D721Med (cell line): ENCODE data around the gene DOCK1.

Experiments used
- DNase-seq: peaks from one replicate; pipeline ENCODE4 v3.0.0; 2011; ENCODE audit warnings: low spot score; ENCODE audit not compliant: insufficient read length
- FAIRE-seq: peaks from 2 replicates; lab custom pipeline; 2011; peaks lifted over from hg19 to GRCh38; lab: Jason Lieb, UNC
- TF ChIP-seq, protein P1 (sequence below): IDR thresholded peaks from 2 replicates; pipeline ENCODE4 v1.5.1; 2012; ENCODE audit warnings: mild to moderate bottlenecking, control low read depth; ENCODE audit not compliant: insufficient read depth; ENCODE audit errors: missing control alignments

DOCK1 gene

DNA sequence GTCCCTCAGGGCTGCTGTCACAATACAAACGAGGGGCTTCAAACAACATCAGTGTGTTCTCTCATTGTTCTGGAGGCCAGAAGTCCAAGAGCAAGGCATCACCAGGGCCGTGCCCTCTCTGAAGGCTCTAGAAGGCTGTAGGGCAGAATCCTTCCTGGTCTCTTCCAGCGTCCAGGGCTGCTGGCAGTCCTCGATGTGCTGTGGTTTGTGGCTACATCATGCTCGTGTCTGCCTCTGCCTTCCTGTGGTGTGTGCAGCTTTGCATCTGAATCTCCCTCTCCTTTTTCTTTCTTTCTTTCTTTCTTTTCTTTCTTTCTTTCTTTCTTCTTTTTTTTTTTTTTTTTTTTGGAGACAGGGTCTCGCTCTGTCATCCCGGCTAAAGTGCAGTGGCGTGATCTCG is 187.7 kb downstream of the DOCK1 start:
- no peak for FAIRE-seq
- TF ChIP-seq, protein P1, sequence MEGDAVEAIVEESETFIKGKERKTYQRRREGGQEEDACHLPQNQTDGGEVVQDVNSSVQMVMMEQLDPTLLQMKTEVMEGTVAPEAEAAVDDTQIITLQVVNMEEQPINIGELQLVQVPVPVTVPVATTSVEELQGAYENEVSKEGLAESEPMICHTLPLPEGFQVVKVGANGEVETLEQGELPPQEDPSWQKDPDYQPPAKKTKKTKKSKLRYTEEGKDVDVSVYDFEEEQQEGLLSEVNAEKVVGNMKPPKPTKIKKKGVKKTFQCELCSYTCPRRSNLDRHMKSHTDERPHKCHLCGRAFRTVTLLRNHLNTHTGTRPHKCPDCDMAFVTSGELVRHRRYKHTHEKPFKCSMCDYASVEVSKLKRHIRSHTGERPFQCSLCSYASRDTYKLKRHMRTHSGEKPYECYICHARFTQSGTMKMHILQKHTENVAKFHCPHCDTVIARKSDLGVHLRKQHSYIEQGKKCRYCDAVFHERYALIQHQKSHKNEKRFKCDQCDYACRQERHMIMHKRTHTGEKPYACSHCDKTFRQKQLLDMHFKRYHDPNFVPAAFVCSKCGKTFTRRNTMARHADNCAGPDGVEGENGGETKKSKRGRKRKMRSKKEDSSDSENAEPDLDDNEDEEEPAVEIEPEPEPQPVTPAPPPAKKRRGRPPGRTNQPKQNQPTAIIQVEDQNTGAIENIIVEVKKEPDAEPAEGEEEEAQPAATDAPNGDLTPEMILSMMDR, result no peak
- DNase-seq, result no peak

DNA sequence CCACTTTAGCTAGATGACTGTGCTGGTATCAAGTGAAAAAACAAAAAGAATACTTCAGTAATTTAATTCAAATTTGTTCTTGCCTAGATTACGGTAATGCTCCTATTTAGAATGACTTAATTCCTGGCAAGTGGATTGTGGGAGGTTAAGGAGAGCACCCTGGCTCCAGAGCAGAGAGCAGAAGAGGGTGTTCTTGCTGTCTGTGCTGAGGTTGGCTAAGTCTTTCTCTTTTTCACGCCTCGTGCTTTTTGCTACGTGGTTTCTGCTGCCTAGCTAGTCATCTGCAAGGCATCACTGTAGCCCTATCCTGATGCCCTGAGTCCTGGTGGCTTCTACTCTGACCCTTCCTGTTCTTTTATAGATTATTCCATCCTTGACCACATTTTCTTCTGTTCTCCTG is 189.8 kb downstream of the DOCK1 start:
- TF ChIP-seq, protein P1, result no peak
- FAIRE-seq (no peak), DNase-seq (no peak)

DNA sequence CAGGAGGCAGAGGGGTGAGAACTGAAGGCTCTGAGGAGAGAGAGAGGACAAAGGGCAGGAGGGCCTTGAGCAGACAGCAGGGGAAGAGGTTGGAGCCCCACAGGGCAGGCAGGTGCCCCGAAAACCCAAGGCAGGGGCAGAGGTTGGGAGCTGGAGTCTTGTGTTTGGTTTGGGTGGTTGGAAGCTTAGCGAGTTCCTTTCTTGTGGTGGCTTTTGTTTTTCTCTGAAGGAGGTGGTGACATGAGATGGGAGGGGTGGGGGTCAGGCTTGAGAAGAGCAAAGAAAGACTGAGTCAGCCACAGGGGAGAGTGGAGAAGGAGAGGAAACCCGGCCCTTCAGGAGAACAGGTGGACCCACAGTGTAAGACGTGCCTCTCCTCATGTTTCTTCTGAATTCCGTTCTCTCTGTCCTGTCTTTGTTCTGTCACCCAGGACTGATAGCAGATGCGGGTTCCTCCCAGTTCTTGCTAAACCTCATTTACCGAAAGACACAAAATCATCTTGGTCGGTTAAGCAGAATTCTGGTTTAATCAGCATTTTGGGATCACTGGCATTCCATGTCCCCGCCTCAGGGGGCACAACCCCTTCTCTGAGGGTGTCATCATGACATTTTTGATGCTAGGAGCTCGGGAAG is 195.9 kb downstream of the DOCK1 start:
- TF ChIP-seq, protein P1, result no peak
- DNase-seq (no peak), FAIRE-seq (no peak)

DNA sequence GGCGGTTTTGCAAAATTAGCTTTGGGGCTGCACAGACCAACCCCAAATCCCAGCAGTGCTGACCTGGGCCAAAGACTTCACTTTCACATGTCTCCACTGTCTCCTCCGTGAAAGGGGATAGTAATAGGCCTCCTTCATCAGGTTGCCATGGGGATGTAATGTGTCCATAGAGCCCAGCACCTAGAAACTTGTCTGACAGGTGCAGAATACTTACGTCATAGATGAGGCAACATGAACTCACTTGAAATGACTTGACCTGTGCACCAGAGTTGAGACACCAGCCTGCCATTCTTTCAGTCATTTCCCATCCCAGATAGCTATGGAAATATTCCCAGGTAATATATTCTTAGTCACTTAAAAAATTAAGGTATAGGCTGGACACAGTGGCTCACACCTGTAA is 196.9 kb downstream of the DOCK1 start:
- DNase-seq, result no peak
- TF ChIP-seq, protein P1, result no peak
- FAIRE-seq, result no peak

DNA sequence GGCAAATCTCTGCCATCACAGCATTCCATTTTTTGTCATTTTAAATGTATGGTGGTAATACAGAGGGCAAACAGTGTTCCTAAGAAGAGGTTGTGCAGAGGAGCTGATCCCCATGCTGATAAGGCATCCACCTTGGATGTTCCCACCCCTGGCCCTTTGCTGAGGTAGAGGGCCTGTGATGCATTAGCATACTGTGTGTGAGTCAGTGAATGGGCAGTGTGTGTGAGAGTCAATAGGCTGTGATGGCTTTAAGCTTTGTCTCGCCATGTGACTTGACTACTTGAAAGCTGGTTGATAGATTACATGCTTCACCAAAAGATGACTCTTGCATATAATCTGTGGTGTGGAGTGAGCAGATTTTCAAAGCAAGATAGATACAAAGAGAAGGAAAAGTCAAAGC is 209.9 kb downstream of the DOCK1 start:
- no peak for DNase-seq
- FAIRE-seq, result no peak

DNA sequence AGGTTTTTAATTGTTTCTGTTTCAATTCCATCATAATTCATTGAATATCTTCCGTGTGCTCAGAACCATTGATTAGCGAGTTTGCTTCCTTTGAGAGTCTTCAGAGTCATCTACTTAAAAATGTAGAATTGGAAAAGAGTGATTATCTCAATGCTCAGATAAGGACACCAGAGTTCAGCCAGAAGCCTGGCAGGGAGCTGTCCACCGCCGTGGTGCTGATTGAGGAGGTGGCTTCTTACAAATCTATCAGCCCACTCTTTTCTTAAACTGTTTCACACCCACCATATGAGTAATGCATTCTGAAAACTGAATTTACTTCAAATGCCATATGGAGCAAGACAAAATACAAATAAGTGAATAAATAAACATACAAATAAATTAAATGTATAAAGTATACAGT is 211.9 kb downstream of the DOCK1 start:
- FAIRE-seq (no peak), DNase-seq (no peak)
- TF ChIP-seq, protein P1, result no peak

More for the DNA sequence above, 209.9 kb downstream of the DOCK1 start:
- TF ChIP-seq, protein P1, result no peak

DNA sequence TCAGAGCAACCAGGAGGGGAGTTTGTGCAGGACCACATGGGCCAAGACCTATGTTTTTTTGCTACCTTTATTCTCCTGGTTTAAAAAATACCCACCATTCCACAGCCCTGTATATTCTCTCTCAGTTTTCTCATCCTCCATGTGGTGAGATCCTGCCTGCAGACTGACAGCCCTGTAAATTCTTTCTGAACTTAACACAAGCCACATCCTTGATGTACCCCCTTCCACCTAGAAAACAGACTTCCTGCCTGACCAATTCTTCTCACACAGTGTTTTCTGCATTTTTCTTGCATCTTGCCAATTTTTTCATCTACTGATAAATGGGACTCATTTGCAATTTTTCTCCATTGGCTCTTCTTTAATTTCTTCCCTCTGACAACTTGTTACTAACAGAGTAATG is 212.8 kb downstream of the DOCK1 start:
- DNase-seq, result no peak
- TF ChIP-seq, protein P1, result no peak
- no peak for FAIRE-seq
